ENCODE results near the gene GTPBP4.

Gene GTPBP4

DNA sequence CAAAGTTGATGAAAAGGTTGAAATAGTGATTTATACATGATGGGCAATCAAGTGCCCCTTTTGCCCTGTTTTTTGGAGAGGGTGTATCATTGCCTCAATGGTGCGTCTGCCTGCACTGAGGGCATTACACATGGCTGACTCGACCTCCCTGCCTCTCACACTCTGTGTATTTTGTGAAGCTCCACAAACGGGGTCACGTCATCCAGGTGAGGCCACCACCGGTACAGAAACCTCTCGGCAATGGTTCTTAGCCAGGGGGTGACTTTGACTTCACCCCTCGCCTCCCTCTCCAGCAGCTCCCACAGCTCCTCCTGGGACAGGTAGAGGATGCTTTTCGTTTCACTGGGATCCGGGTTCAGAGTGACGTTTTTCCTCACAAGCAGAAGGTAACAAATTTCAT, 31.1 kb downstream of the GTPBP4 start:
- Histone ChIP-seq H3K36me3 (ENCODE audit: insufficient read depth, low read length) (peaks cover 57% of the 10 kb centered on the region), H3K9me3 (ENCODE audit: low read length) (no peaks in the 10 kb centered on the region), H3K9ac (ENCODE audit: low read length) (no peak overlapping the region), H3K4me1 (ENCODE audit: insufficient read depth, low read length, severe bottlenecking) (no peaks in the 10 kb centered on the region), H4K20me1 (ENCODE audit: insufficient read depth, low read length) (no peaks in the 10 kb centered on the region), H2AFZ (ENCODE audit: low read length) (no peak overlapping the region), H3K9me2 (ENCODE audit: low read depth, low read length) (no peaks in the 10 kb centered on the region), H3K27me3 (ENCODE audit: insufficient read depth, low read length) (no peaks in the 10 kb centered on the region), H3K79me2 (ENCODE audit: insufficient read depth, low read length) (no peaks in the 10 kb centered on the region), H3F3A (ENCODE audit: insufficient read depth, low read length) (no peaks in the 10 kb centered on the region), H3K4me2 (ENCODE audit: low read length) (no peak overlapping the region), H3K4me3 (ENCODE audit: low read depth, low read length, poor library complexity, severe bottlenecking) (no peak overlapping the region), H3K27ac (ENCODE audit: low read depth, low read length, poor library complexity, severe bottlenecking) (no peak overlapping the region)
- TF ChIP-seq, protein P1, sequence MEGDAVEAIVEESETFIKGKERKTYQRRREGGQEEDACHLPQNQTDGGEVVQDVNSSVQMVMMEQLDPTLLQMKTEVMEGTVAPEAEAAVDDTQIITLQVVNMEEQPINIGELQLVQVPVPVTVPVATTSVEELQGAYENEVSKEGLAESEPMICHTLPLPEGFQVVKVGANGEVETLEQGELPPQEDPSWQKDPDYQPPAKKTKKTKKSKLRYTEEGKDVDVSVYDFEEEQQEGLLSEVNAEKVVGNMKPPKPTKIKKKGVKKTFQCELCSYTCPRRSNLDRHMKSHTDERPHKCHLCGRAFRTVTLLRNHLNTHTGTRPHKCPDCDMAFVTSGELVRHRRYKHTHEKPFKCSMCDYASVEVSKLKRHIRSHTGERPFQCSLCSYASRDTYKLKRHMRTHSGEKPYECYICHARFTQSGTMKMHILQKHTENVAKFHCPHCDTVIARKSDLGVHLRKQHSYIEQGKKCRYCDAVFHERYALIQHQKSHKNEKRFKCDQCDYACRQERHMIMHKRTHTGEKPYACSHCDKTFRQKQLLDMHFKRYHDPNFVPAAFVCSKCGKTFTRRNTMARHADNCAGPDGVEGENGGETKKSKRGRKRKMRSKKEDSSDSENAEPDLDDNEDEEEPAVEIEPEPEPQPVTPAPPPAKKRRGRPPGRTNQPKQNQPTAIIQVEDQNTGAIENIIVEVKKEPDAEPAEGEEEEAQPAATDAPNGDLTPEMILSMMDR (IDR thresholded peaks at IDR 0.05; ENCODE audit: low read length): no peak
- TF ChIP-seq EZH2 (IDR thresholded peaks at IDR 0.05; ENCODE audit: borderline replicate concordance, low read length): no peak

DNA sequence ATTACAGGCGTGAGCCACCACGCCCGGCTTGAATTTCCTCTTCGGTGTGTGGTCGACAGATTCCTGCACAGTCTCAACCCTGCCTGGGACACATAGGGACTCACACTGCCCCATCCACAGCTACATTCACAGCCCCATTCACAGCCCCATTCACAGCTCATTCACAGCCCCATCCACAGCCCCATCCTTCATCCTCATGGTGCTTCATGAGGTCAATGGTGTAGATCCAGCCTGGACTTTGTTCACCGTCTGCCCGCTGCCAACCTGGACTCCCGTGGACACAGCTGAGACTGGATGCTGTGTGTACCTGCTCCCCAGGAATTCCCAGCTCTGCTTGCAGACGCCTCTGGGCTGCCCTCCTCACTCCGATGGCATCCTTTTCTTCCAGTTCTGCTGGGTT, 32.2 kb downstream of the GTPBP4 start:
- Histone ChIP-seq H2AFZ (ENCODE audit: low read length) (no peak overlapping the region), H3K9ac (ENCODE audit: low read length) (no peak overlapping the region), H3K4me3 (ENCODE audit: low read depth, low read length, poor library complexity, severe bottlenecking) (no peak overlapping the region), H3K4me2 (ENCODE audit: low read length) (no peak overlapping the region), H3F3A (ENCODE audit: insufficient read depth, low read length) (no peaks in the 10 kb centered on the region), H3K27ac (ENCODE audit: low read depth, low read length, poor library complexity, severe bottlenecking) (no peak overlapping the region), H3K79me2 (ENCODE audit: insufficient read depth, low read length) (no peaks in the 10 kb centered on the region), H4K20me1 (ENCODE audit: insufficient read depth, low read length) (no peaks in the 10 kb centered on the region), H3K36me3 (ENCODE audit: insufficient read depth, low read length) (peaks cover 47% of the 10 kb centered on the region), H3K9me3 (ENCODE audit: low read length) (no peaks in the 10 kb centered on the region), H3K27me3 (ENCODE audit: insufficient read depth, low read length) (no peaks in the 10 kb centered on the region), H3K9me2 (ENCODE audit: low read depth, low read length) (no peaks in the 10 kb centered on the region), H3K4me1 (ENCODE audit: insufficient read depth, low read length, severe bottlenecking) (no peaks in the 10 kb centered on the region)
- TF ChIP-seq, protein P1 (IDR thresholded peaks at IDR 0.05; ENCODE audit: low read length): no peak
- no peak for TF ChIP-seq EZH2 (IDR thresholded peaks at IDR 0.05; ENCODE audit: borderline replicate concordance, low read length)

DNA sequence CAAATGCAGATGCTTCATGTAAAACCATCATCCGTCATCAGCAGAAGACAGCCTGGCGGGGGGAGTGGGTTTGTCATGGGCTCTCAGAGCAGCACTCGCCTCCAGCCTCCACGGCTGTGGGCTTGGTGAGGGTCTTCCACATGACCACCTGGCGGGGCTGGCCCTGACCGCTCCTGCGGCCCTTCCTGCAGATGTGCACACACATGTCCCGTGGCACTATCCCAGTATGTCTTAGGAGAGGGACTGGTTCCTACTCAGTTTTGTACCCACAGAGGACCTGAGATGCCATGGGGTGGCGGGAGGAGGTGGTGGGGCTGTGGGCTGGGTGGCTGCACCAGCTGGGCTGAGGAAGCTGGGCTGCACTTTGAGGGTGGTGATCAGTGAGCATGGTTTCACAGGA, 32.7 kb downstream of the GTPBP4 start:
- Histone ChIP-seq H3K4me1 (ENCODE audit: insufficient read depth, low read length, severe bottlenecking) (no peaks in the 10 kb centered on the region), H3K79me2 (ENCODE audit: insufficient read depth, low read length) (no peaks in the 10 kb centered on the region), H3K9me2 (ENCODE audit: low read depth, low read length) (no peaks in the 10 kb centered on the region), H3K9ac (ENCODE audit: low read length) (no peak overlapping the region), H3K9me3 (ENCODE audit: low read length) (no peaks in the 10 kb centered on the region), H3K36me3 (ENCODE audit: insufficient read depth, low read length) (peaks cover 42% of the 10 kb centered on the region), H4K20me1 (ENCODE audit: insufficient read depth, low read length) (no peaks in the 10 kb centered on the region), H3K4me2 (ENCODE audit: low read length) (no peak overlapping the region), H3K27ac (ENCODE audit: low read depth, low read length, poor library complexity, severe bottlenecking) (no peak overlapping the region), H2AFZ (ENCODE audit: low read length) (no peak overlapping the region), H3K4me3 (ENCODE audit: low read depth, low read length, poor library complexity, severe bottlenecking) (no peak overlapping the region), H3F3A (ENCODE audit: insufficient read depth, low read length) (no peaks in the 10 kb centered on the region), H3K27me3 (ENCODE audit: insufficient read depth, low read length) (no peaks in the 10 kb centered on the region)
- TF ChIP-seq EZH2 (IDR thresholded peaks at IDR 0.05; ENCODE audit: borderline replicate concordance, low read length): no peak
- TF ChIP-seq, protein P1 (IDR thresholded peaks at IDR 0.05; ENCODE audit: low read length): no peak
